CD4-positive, CD25-positive, alpha-beta regulatory T cell (primary cell): Measurements from ENCODE around the gene LMO3. TPM values are rescaled to one million over a fixed set of nuclear protein-coding genes. Genes with fewer than 3 reads are reported as not detected.

ENCODE experiments used
- ATAC-seq, 2 donors: fragments of 150-1000 bp; cut with Tn5 transposase; one replicate each; pipeline ENCODE4 v1.10.0; 2021; ENCODE audit warnings: low read depth in 2 of 2, moderate number of reproducible peaks in 2 of 2, moderate library complexity in 1 of 2
- DNase-seq, 3 donors: peaks; one replicate each; pipeline versions ENCODE4 v3.0.0 to v3.0.0-alpha.2; 2012 to 2022; ENCODE audit warnings: mixed read lengths in 1 of 3
- H3K27ac ChIP-seq: one replicate; pipeline ENCODE4 v1.7.0; 2013; ENCODE audit warnings: mild to moderate bottlenecking, low read length; ENCODE audit not compliant: insufficient read depth, poor library complexity, severe bottlenecking
- H3K27me3 ChIP-seq: one replicate; pipeline ENCODE4 v1.7.0; 2013; ENCODE audit warnings: low read length; ENCODE audit not compliant: control insufficient read depth, insufficient read depth
- H3K36me3 ChIP-seq: one replicate; pipeline ENCODE4 v1.7.0; 2013; ENCODE audit warnings: mild to moderate bottlenecking, low read length, moderate library complexity; ENCODE audit not compliant: control insufficient read depth, insufficient read depth
- H3K4me1 ChIP-seq: 2 replicates; pipeline ENCODE4 v1.7.0; 2013; ENCODE audit warnings: mild to moderate bottlenecking, low read length; ENCODE audit not compliant: insufficient read depth, control insufficient read depth, poor library complexity, severe bottlenecking
- H3K4me3 ChIP-seq: one replicate; pipeline ENCODE4 v1.7.0; 2013; ENCODE audit warnings: low read depth, mild to moderate bottlenecking, low read length, moderate library complexity
- H3K9me3 ChIP-seq, 2 experiments: 1 replicate in 1 of 2; 2 replicates in 1 of 2; pipeline ENCODE4 v1.7.0; 2013; ENCODE audit warnings: low read length in 2 of 2, mild to moderate bottlenecking in 1 of 2, moderate library complexity in 1 of 2; ENCODE audit not compliant: control insufficient read depth in 2 of 2
- H3K27ac Mint-ChIP-seq, 3 donors: one replicate each; pipeline ENCODE4 v1.8.0; 2020 to 2022; ENCODE audit warnings: mild to moderate bottlenecking in 3 of 3, mixed read lengths in 3 of 3, moderate library complexity in 2 of 3
- H3K27me3 Mint-ChIP-seq: one replicate; pipeline ENCODE4 v1.8.0; 2022; ENCODE audit warnings: mild to moderate bottlenecking, mixed read lengths
- H3K36me3 Mint-ChIP-seq: one replicate; pipeline ENCODE4 v1.8.0; 2020; ENCODE audit warnings: mixed read lengths
- H3K4me1 Mint-ChIP-seq, 4 donors: one replicate each; pipeline ENCODE4 v1.8.0; 2020 to 2022; ENCODE audit warnings: mixed read lengths in 4 of 4, mild to moderate bottlenecking in 1 of 4
- H3K4me3 Mint-ChIP-seq, 4 donors: one replicate each; pipeline ENCODE4 v1.8.0; 2020 to 2022; ENCODE audit warnings: mild to moderate bottlenecking in 4 of 4, mixed read lengths in 4 of 4, moderate library complexity in 3 of 4
- H3K9me3 Mint-ChIP-seq, 7 donors: one replicate each; pipeline ENCODE4 v1.8.0; 2020 to 2022; ENCODE audit warnings: mixed read lengths in 7 of 7, mild to moderate bottlenecking in 3 of 7, moderate library complexity in 2 of 7
- polyA plus RNA-seq, 4 donors: library from polyadenylated mRNA; unstranded; fragments of 300-500 nt; fragmentation: Illumina TruSeq; gene quantifications; one replicate each; pipeline ENCODE4 v1.2.3, GENCODE V29; 2021
- total RNA-seq: library from RNA; stranded (reverse); gene quantifications from one replicate; pipeline ENCODE4 v1.2.3, GENCODE V29; 2022

The LMO3 gene
- total and polyA plus RNA-seq, 5 donors from 2014 or later: not detected

DNA sequence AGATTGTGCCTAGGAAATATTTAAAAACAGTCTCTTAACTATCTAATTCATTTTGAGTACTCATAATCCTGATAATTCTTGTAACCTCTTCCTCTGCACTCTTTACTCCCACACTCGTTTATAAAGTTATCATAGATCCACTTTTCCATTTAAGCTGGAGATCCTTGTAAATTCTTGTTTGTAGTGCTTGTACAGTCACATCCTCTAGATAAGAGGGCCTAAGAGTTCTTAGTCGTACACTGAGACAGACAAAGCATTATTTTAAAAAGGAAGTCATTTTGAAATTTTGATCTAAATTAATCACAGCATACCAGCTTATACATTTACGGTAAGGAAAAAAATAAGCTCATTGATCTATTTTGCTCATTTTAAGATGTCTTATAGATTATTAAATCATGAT, 42.5 kb downstream of the LMO3 start:
- Mint-ChIP-seq H3K9me3 (peaks cover 0 to 13% (median 3%) of the 10 kb centered on the region in 7 donors), H3K4me3 (no peak overlapping the region)
- no peak overlapping the region for H3K27ac ChIP-seq

DNA sequence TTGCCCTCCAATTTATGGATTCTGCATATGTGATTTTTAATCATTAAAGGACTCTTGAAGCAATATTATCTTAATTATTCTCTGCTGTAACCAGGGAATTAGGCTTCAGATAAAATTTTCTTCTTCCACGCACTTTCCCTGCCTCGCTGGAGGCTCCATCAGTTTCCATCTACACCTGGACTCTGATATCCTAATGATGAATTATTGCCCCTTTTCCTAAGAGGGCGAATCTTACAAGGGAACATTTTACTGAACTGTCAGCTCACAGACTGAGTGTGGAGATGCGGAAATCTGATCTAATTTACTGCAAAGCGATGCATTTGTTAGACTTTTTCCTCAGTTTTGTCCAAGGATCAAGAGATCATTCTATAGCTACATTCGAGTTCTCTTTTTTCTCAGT, 43.0 kb downstream of the LMO3 start:
- no peaks in the 10 kb centered on the region for H3K27me3 Mint-ChIP-seq
- H3K4me1 Mint-ChIP-seq: no peaks in the 10 kb centered on the region
- ATAC-seq: no peak

More for the DNA sequence above, 42.5 kb downstream of the LMO3 start:
- no peaks in the 10 kb centered on the region for H3K36me3 ChIP-seq
- DNase-seq (no peak), ATAC-seq (no peak)
- Mint-ChIP-seq H3K36me3 (no peaks in the 10 kb centered on the region), H3K27me3 (no peaks in the 10 kb centered on the region), H3K4me1 (no peaks in the 10 kb centered on the region), H3K27ac (no peak overlapping the region)
- no peaks in the 10 kb centered on the region for H3K4me1 ChIP-seq
- no peaks in the 10 kb centered on the region for H3K27me3 ChIP-seq
- H3K4me3 ChIP-seq: no peak overlapping the region
- no peaks in the 10 kb centered on the region for H3K9me3 ChIP-seq

DNA sequence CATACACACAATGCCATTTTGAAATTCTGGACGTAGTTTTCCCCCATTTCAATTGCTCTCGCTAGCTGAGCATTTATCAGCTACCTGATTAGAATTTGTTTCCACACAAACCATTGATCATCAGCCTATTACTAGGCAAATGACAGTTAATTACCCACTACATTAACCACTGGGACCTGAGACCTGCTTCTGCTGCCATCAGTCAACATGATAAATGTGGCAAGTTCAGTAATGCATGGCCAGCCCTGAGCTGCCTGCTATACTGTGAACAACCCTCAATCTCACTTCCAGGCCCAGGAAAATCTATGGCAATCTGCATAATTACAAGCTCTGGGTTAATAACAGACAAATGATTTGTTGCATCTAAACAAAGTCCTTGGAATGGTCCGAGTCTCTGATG, 43.5 kb downstream of the LMO3 start:
- Mint-ChIP-seq H3K9me3 (peaks cover 0 to 13% (median 3%) of the 10 kb centered on the region in 7 donors), H3K27ac (no peak overlapping the region), H3K36me3 (no peaks in the 10 kb centered on the region), H3K27me3 (no peaks in the 10 kb centered on the region), H3K4me3 (no peak overlapping the region), H3K4me1 (no peaks in the 10 kb centered on the region)
- H3K4me3 ChIP-seq: no peak overlapping the region
- H3K9me3 ChIP-seq: no peaks in the 10 kb centered on the region
- no peak for ATAC-seq
- H3K36me3 ChIP-seq: no peaks in the 10 kb centered on the region
- no peaks in the 10 kb centered on the region for H3K27me3 ChIP-seq
- no peaks in the 10 kb centered on the region for H3K4me1 ChIP-seq
- no peak overlapping the region for H3K27ac ChIP-seq
- DNase-seq: no peak

More for the DNA sequence above, 43.0 kb downstream of the LMO3 start:
- Mint-ChIP-seq H3K36me3 (no peaks in the 10 kb centered on the region), H3K27ac (no peak overlapping the region), H3K4me3 (no peak overlapping the region), H3K9me3 (peaks cover 0 to 13% (median 3%) of the 10 kb centered on the region in 7 donors)
- no peak overlapping the region for H3K4me3 ChIP-seq
- no peaks in the 10 kb centered on the region for H3K36me3 ChIP-seq
- H3K9me3 ChIP-seq: no peaks in the 10 kb centered on the region
- H3K27ac ChIP-seq: no peak overlapping the region
- H3K4me1 ChIP-seq: no peaks in the 10 kb centered on the region
- no peak for DNase-seq
- no peaks in the 10 kb centered on the region for H3K27me3 ChIP-seq

DNA sequence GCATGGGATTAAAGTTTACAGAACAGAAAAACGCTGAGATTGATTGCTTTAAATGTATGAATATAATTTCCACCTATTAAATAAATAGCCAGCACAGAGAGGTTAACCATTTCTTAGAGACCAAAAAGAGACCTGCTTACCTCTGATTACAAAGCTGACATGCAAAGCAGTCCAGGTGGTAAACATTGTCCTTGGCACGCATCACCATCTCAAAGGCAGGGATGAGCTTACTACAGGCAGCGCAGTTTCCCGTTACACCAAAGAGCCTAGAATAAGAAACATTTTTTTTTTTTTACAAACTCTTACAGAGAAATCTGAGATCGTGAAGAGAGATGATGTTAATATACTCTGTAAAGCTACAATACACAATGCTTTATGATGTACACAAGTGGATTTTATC, 45.7 kb downstream of the LMO3 start:
- Mint-ChIP-seq H3K4me1 (no peaks in the 10 kb centered on the region), H3K9me3 (peaks cover 0 to 10% (median 0%) of the 10 kb centered on the region in 7 donors), H3K27me3 (no peaks in the 10 kb centered on the region), H3K36me3 (no peaks in the 10 kb centered on the region), H3K27ac (no peak overlapping the region), H3K4me3 (no peak overlapping the region)
- H3K4me3 ChIP-seq: no peak overlapping the region
- H3K36me3 ChIP-seq: no peaks in the 10 kb centered on the region
- ATAC-seq (no peak), DNase-seq (no peak)
- H3K27me3 ChIP-seq: no peaks in the 10 kb centered on the region
- no peaks in the 10 kb centered on the region for H3K9me3 ChIP-seq
- no peaks in the 10 kb centered on the region for H3K4me1 ChIP-seq
- H3K27ac ChIP-seq: no peak overlapping the region

DNA sequence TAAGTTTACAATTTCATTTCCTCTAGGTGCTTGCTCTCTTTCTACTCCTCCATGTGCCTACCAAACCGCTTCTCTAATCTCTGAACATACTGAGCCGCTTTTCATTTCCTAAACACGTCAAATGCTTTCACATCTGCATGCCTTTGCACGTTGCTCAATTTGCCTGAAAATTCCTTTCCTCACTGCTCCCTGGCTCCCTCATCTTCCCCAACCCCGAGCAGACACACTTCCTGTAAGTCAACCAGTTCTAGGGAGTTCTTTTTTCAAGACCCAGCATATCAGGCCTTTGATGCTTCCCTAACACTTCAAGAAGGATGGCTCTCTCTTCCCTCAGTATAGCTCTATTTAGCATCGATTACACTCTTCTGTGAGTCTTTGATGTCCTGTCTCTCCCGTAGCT, 50.3 kb downstream of the LMO3 start:
- no peak overlapping the region for H3K27ac ChIP-seq
- H3K9me3 ChIP-seq: no peaks in the 10 kb centered on the region
- Mint-ChIP-seq H3K27ac (no peak overlapping the region), H3K27me3 (no peaks in the 10 kb centered on the region), H3K4me3 (no peak overlapping the region), H3K4me1 (no peaks in the 10 kb centered on the region), H3K9me3 (peaks cover 0 to 7% (median 2%) of the 10 kb centered on the region in 7 donors), H3K36me3 (no peaks in the 10 kb centered on the region)
- no peaks in the 10 kb centered on the region for H3K4me1 ChIP-seq
- H3K4me3 ChIP-seq: no peak overlapping the region
- ATAC-seq (no peak), DNase-seq (no peak)
- H3K27me3 ChIP-seq: no peaks in the 10 kb centered on the region
- H3K36me3 ChIP-seq: no peaks in the 10 kb centered on the region

DNA sequence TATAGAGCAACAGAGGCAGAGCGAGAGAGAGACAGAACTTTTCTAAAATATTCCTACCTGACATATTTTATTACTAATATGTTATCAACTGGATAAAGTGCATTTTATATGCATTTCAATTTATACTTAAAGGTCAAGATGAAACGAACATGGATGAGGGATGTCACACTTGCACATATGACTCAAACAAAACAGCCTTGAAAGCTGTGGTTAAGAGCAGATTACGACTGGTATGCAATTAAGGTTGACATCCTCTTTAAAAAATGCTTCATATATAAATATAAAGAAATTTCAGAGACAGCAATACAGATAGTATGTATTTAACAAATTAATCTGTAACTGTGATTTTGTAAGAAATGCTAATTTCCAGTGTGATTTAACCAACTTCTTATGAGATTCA, 52.5 kb downstream of the LMO3 start:
- H3K36me3 ChIP-seq: no peaks in the 10 kb centered on the region
- Mint-ChIP-seq H3K27me3 (no peaks in the 10 kb centered on the region), H3K9me3 (peaks cover 0 to 7% (median 0%) of the 10 kb centered on the region in 7 donors), H3K4me3 (no peak overlapping the region), H3K36me3 (no peaks in the 10 kb centered on the region), H3K4me1 (no peaks in the 10 kb centered on the region), H3K27ac (no peak overlapping the region)
- no peaks in the 10 kb centered on the region for H3K4me1 ChIP-seq
- DNase-seq (no peak), ATAC-seq (no peak)
- H3K27me3 ChIP-seq: no peaks in the 10 kb centered on the region
- H3K9me3 ChIP-seq: no peaks in the 10 kb centered on the region
- no peak overlapping the region for H3K4me3 ChIP-seq
- no peak overlapping the region for H3K27ac ChIP-seq

DNA sequence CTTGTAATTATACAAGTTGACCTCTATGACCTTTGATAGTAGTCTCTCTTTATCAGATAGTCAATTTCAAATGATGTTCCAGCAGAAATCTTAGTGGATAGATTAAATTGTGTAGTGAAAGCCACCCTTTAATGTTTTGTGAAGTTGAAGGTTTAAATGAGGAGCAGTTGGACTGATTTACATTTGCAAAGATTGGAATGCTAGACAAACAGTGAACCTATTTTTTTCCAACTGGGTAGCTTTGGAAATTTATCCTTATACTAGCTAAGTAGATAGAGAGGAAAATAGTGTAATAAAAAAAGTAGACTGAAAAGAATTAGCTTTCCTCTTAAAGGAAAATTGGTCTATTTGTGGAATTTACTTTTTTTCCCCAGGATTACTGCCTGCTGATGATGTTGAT, 53.7 kb downstream of the LMO3 start:
- H3K36me3 ChIP-seq: no peaks in the 10 kb centered on the region
- Mint-ChIP-seq H3K27me3 (no peaks in the 10 kb centered on the region), H3K27ac (no peak overlapping the region), H3K36me3 (no peaks in the 10 kb centered on the region), H3K9me3 (peaks cover 0 to 7% (median 2%) of the 10 kb centered on the region in 7 donors), H3K4me1 (no peaks in the 10 kb centered on the region), H3K4me3 (no peak overlapping the region)
- ATAC-seq: no peak
- no peak overlapping the region for H3K27ac ChIP-seq
- no peaks in the 10 kb centered on the region for H3K9me3 ChIP-seq
- DNase-seq: no peak
- H3K4me1 ChIP-seq: no peaks in the 10 kb centered on the region
- no peaks in the 10 kb centered on the region for H3K27me3 ChIP-seq
- no peak overlapping the region for H3K4me3 ChIP-seq

DNA sequence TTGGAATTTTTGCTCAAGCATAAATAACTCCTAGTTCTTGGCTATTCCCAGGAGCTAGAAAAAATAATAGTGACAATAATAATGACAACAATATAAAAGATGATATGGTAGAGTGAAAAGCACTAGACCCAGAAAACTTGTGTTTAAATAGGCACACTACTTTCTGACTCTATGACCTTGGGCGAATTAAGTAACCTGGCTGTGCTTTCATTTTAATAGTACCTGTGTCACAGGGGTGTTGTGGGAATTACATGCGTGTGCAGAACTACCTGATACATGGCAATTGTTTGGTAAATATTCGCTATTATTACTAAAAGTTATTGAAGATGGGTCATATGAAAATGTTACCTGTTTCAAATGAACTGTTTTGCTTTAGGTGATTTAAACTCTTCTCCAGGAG, 60.1 kb downstream of the LMO3 start:
- H3K36me3 ChIP-seq: no peaks in the 10 kb centered on the region
- H3K4me1 Mint-ChIP-seq: no peaks in the 10 kb centered on the region
- peaks cover 0 to 4% (median 2%) of the 10 kb centered on the region in 7 donors for H3K9me3 Mint-ChIP-seq

More for the DNA sequence above, 60.1 kb downstream of the LMO3 start:
- Mint-ChIP-seq H3K27me3 (no peaks in the 10 kb centered on the region), H3K36me3 (no peaks in the 10 kb centered on the region), H3K4me3 (no peak overlapping the region), H3K27ac (no peak overlapping the region)
- H3K27me3 ChIP-seq: no peaks in the 10 kb centered on the region
- DNase-seq (no peak), ATAC-seq (no peak)
- H3K27ac ChIP-seq: no peak overlapping the region
- H3K4me3 ChIP-seq: no peak overlapping the region
- H3K9me3 ChIP-seq: no peaks in the 10 kb centered on the region
- H3K4me1 ChIP-seq: no peaks in the 10 kb centered on the region
